Right lung (tissue), 5 donors: ENCODE results near the gene CCNG2. TPM values are rescaled to one million over a fixed set of nuclear protein-coding genes. Genes with fewer than 3 reads are reported as not detected.

Experiments used
- DNase-seq, 2 donors: peaks; one replicate each; pipeline ENCODE4 v3.0.0-alpha.2; 2013
- polyA plus RNA-seq, 5 donors: library from polyadenylated mRNA; unstranded; fragments of 120-200 nt; gene quantifications; one replicate each; pipeline versions ENCODE4 v1.2.1 to v1.2.3, GENCODE V29; 2013; ENCODE audit warnings: inconsistent platforms in 1 of 5, low replicate concordance in 1 of 5; ENCODE audit not compliant: insufficient read length in 5 of 5, insufficient read depth in 1 of 5

The CCNG2 gene
- polyA plus RNA-seq, 5 donors = 78.1 to 125 (median 114) TPM

DNA sequence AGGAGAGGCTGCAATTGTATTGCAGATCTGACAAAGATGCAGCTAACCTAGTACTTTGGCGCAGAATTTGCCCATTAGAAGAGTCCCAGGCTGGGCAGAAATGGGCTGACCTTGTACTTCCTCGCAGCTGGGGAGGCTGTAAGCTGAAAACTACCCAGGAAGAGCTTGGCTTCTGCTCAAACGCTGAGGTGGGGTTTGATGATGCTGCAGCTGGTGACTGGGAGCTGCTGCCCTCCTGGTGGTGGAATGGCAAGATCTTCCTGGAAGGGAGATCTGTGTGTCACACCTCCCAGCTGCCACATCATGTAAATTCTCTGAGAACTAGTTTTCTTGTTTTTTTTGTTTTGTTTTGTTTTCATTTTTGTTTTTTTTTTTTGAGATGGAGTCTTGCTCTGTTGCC, 17.4 kb downstream of the CCNG2 start:
- no peak for DNase-seq

DNA sequence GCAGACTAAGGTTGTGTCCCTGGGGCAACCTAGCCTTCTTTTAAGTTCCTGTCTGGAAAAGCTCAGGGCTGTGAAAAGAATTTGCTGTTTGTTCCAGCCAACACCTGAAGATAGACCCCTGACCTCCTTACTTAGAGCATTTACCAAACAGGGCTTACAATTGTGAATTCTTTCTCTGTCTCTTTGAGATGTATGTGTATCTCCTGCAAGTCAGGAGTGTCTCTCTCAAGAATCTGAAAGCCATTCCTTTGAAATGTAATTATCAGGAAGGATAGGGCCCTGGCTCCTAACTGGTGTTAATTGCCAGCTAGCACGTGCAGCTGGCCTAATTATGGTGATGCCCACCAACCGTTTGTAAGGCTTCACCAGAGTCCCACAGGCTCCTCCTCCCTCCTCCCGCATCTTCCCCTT, 18.2 kb downstream of the CCNG2 start:
- DNase-seq = no peak

GRCh38 chr4:77176640-77177039, 19.6 kb downstream of the CCNG2 start:
- DNase-seq = no peak

GRCh38 chr4:77177199-77177598, 20.2 kb downstream of the CCNG2 start:
- DNase-seq = peak; percentile 42 to 53

DNA sequence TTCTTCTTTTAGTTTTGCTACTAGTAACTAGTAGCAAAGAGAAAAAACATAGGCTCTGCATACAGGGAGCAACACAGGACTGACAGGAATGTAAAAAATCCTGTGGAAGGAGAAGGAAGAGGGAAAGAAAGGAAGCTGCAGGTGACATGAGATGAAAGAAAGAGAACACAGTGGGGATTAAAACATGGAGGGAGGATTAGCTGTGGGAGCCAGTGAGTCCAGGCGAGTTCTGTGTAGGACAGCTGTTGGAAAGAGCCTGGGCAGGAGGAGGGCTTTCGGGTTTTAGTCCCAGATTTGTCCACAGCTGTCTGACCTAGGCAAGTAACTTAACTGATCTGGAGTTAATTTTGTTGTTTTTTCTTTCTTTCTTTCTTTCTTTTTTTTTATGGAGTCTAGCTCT, 21.6 kb downstream of the CCNG2 start:
- DNase-seq = no peak

DNA sequence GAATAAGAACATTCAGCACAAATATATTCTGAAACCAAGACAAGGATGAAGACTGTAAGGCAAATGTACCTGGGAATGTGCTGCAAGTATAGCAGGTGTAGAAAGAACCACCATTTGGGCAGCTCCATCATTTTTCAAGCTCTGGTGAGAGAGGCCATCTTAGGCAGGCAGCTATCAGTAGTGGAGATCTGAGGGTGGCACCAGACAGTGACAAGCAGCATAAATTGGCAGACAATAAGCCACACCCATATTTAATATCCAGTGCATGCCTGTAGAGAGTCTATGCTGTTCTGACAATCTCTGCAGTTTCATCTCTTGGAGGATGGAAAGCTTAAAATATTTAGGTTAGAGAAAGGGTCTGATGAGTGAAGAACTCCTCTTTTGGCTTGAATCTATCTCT, 22.5 kb downstream of the CCNG2 start:
- DNase-seq = no peak

DNA sequence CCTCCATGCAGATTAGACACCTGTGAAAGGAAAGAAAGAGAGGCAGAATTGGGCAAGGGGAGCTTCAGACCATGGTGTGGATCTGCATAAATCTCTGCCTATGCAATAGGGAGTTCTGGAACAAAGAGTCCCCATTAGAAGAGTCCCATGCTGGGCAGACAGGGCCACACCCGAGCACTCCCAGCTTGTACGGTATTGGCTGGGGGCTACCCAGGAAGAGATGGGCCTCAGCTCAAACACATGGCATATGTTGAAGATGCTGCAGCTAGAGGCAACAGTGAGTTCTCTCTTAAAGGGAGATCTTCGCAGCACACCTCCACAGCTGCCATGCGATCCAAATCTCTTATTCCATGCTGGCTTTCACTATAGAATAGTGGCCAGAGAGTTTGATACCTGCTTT, 24.7 kb downstream of the CCNG2 start:
- no peak for DNase-seq

DNA sequence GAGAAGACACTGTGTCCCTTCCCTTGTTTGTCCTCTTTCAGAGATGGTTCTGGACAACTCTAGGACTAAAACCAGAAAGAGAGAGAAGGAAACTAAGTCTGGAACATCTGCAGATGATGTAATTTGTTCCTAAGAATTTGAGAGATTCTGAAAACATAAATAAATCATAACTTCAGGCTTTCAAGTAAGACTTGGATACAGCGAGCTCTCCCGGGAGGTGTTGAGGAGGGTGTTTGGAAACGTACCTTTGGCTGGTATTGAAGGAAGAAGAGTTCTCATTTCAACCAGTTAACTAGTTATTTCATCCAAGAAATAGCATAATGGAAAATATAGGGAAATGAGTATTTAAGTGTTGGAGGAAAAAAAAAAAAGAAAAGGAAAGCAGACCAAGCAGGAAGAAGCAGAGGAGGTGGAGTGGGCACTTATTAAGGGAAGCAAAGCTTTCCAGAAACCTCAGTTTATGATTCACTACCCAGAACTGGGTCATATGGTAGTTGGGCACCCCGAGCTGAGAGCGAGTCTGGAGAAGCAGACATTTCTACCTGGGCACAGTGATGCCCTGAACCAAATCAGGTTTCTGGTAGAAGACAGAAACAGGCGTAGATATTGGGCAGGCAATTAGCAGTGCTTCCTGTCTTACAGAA, 26.9 kb downstream of the CCNG2 start:
- no peak for DNase-seq

DNA sequence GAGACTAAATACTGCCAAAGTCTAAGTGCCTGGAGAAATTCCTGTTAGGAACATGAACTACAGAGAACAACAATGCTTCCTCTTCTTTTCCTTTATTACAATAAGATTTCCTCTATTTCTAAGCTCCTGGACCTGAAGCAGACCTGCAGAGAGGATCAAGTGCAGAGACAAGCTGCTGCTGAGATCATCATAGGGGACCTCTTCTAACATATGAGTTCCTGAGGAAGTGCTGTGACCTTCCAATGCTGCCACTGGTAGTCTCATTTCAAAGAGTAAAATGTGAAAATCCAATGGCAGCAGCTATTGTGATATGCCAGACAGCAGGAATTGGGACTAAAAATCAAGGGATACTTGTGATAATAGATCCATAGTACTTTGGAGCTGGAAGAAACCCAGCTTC, 28.0 kb downstream of the CCNG2 start:
- DNase-seq = no peak

DNA sequence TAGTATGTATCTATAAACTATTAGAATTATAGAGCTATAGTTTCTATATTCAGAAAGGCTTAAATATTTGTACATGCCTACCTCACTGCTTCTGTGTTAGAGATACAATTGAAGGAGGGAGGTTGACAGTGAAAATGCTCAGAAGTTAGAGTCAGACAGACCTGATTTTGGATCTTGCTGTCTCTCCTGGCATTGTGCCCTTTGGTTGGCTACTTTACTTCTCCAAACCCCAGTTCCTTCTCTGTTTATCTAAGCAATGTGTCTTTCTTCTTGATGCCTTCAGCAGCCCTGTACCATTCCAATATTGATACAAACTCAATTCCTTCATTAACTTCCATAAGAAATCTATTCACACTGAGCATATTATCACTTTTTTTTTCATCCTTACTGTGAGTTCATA, 28.7 kb downstream of the CCNG2 start:
- DNase-seq = no peak

GRCh38 chr4:77187322-77187721, 30.3 kb downstream of the CCNG2 start:
- DNase-seq = no peak

DNA sequence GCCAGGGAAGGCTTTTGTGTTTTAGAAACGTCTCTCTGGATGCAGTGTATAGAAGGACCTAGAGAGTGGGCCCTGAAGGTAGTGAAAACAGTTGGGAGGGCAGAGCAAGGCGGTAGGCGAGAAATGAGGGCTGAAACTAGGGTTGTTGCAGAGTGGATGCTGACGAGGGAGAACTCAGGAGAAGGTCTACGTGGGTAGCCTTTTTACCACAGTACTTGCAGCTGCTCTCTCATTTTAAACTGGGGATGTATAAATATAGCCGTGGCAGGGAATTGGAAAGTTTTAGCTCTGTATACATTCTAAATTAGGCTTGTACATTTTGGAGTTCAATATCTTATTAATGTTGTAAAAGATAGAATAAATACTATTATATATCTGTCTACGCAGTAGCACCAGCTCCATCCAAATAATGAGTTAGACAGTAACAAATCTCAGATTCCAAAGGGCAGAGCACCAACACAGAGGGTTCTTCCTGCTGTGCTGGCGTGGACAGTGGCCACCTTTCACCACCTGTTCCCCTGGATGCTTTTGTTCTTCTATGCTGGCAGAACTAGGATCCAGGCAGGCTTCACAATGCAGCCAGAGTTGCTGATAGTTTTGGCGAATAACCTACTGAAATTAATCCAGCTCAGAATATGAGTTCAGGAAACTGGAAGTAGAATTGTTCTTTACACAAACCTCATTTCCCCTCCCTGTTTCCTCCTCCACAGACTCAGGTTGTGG, 31.7 kb downstream of the CCNG2 start:
- DNase-seq = no peak

DNA sequence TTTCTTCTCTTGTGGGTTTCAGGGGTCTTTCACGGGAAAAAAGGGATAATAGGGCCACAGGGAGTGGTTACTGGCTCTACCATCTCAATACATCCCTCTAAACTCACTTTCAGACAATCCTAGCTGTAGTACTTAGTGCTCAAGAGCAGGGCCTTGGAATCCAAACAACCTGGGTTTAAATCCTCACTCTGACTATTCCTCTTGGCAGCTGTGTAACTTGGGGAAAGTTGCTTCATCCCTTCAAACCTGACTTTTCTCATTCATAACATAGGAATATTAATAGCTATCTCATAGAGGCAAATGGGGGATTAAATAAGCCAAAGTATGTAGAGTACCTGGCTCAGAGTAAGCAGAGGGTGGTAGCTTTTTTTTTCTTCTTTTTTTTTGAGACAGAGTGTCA, 32.4 kb downstream of the CCNG2 start:
- no peak for DNase-seq

DNA sequence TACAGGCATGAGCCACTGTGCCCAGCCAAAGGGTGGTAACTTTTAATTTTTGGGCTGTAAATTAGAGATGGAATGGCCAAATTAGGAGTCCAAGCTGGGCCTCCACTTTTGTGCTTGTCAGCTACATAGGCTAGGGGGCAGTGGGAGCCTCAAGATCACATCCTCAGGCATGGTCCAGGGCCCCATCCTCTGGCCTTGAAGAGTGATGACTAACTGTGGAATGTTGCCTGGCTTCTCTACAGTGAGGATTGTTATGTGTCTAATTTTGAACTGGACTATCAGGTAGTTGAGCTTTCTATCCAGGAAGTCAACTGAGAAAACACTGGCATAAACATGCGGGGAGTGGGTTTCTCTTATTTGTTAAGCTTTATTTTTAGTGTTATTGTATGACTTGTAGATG, 33.0 kb downstream of the CCNG2 start:
- DNase-seq = no peak

DNA sequence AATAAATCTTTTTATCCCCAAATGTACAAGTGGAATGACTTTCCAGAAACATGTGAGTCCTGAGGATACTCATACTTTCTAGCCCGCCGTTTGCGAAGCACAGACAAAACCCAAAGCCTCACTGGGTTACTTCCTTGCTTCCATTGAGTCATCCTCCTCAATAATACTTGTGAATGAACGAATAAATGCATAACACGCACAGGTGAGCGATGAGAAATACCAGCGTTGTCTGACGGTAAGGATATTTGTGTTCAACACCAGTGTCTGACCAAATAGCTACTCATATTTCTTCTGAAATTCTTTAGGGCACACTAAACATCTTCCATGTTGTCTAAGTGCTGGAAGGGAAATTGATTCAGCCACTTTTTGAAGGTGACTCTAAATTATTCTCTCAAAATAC, 36.0 kb downstream of the CCNG2 start:
- no peak for DNase-seq

- DNase-seq = no peak
These were observed 36.6 kb downstream of the CCNG2 start for GRCh38 chr4:77193511-77194102.

GRCh38 chr4:77194366-77194765, 37.4 kb downstream of the CCNG2 start:
- no peak for DNase-seq

DNA sequence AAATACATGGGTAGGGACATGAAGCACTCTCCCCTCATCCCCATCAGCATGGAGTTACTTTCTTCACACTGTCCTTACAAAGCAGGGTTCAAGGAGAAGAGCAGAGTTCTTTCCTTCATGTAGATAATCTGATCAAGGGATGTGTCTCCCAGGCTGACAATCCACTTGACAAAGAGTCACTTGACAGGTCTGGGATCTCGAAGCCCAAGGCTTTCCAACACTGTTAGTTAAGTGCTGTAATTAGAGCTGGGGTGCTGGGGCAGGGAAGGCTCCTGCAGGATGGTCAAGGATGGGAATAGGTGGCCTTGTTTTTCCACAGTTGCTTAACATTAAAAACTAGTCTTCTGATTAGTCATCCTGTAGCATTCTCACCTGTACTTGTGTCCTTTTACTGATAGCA, 38.0 kb downstream of the CCNG2 start:
- no peak for DNase-seq

DNA sequence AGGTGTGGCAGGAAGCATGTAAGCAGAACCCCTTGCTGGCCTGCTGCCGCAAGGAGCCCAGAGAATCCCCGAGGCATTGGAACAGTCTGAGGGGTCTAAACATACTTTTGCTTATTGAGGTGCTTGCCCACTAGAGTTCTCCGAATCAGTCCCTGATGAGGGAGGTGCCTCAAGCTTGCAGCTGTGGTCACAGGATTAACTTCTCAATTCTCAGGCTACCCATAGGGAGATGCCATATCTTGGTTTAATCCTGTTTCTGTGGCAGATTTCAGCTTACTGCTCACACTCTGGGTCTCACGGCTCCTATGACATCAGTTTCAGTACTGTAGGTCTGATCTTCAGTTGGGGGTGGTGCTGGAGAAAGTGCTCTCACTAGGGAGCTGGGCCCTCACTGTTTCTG, 39.9 kb downstream of the CCNG2 start:
- DNase-seq = no peak

DNA sequence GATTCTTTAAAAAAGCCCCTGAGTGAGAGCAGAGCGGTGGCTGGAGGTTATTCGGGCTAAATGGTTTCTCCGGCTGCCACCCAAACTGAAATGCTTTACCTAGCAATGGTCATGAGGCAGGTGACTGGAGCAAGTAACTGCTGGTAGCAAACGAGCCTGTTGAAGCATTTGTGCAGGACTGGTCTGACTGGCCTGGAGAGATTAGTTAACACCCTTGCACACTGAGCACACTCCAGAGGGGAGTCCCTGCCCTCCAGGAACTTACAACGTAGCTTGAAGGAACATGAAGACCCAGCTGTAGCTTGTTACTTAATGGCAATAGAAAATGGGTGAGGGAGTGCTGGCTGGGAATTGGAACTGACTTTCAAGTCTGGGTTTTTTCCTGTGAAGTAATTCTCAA, 40.4 kb downstream of the CCNG2 start:
- DNase-seq = no peak

DNA sequence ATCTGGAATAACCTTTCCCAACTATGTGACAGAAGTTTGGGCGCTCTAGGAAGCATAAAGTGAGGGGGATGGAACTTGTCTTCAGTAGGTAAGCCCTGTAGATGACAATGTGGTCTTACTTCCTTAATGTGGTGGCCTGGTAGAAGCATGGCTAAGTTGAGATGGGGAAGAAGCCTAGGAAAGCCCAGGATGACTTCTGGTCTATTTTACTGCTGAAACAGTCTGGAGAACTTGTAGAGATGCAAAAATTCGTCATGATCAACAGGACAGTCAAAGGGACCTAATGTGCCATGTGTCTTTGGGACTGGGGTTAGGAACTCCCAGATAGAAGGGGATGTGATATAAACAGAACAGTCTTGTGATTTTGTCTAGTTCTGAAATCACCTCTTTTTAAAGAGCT, 40.8 kb downstream of the CCNG2 start:
- DNase-seq = no peak

DNA sequence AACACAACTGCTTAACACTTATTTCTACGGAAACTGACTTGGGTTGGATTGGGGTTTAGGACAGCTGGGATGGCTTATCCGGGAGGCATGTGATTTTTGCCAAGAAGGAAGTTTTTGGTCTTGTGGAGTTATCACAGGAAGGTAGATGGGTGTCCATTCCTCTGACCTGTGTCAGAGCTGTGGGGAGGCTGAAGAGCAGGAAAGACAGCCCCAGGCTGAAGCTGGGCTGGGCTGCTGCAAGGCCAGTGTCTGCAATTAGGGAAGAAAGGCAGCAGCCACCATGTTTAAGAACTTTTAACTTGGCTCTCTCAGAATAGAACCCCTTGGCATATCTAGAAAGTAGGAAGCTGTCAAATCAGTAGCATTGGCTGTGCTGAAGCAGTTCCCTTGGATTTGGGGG, 42.3 kb downstream of the CCNG2 start:
- DNase-seq = no peak

DNA sequence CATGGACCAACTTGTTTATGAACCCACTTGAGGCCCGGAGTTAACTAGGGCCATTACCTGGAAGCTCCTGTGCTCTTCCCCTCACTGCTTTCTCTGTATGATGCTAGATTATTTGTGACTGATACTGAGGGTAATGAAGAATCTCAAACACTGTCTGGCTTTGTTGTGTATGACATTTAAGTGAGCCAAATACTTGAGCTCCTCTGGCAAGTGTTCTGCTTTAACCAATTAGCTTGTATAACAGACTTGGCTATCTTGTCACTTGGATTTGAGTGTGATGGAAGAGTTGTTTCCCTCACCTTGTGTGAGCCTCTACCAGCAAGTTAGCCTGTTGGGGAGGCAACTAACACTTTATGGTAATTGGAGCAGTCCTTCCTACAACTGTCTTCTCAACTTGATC, 42.7 kb downstream of the CCNG2 start:
- DNase-seq = no peak

GRCh38 chr4:77201343-77201742, 44.3 kb downstream of the CCNG2 start:
- no peak for DNase-seq
